Activated CD8-positive, alpha-beta memory T cell treated with anti-CD3 and anti-CD28 coated beads for 24 hours (primary cell): ENCODE data around the gene LAMB3.
A peak's percentile ranks its signal among the peaks of the same experiment; 100 is the strongest.

Source experiments
- DNase-seq: peaks from one replicate; pipeline ENCODE4 v3.0.0-alpha.2; 2020

Gene LAMB3

GRCh38 chr1:209630383-209631225, 21.6 kb downstream of the LAMB3 start:
- DNase-seq = no peak

- DNase-seq = no peak
Measured at GRCh38 chr1:209629621-209630382, 22.4 kb downstream of the LAMB3 start.

GRCh38 chr1:209628618-209629299, 23.5 kb downstream of the LAMB3 start:
- DNase-seq = no peak

- peak; percentile 94 for DNase-seq
Measured at GRCh38 chr1:209627732-209628196, 24.5 kb downstream of the LAMB3 start.

- DNase-seq = no peak
Measured at GRCh38 chr1:209627027-209627731, 25.0 kb downstream of the LAMB3 start.

- DNase-seq = no peak
Measured at GRCh38 chr1:209626346-209627026, 25.7 kb downstream of the LAMB3 start.

GRCh38 chr1:209625791-209626285, 26.4 kb downstream of the LAMB3 start:
- DNase-seq = no peak

GRCh38 chr1:209624558-209625549, 27.4 kb downstream of the LAMB3 start:
- no peak for DNase-seq

GRCh38 chr1:209622841-209623829, 29.1 kb downstream of the LAMB3 start:
- no peak for DNase-seq

- DNase-seq = no peak
Measured at GRCh38 chr1:209621741-209622655, 30.2 kb downstream of the LAMB3 start.

GRCh38 chr1:209621286-209621685, 30.9 kb downstream of the LAMB3 start:
- no peak for DNase-seq

GRCh38 chr1:209620487-209620884, 31.7 kb downstream of the LAMB3 start:
- no peak for DNase-seq

GRCh38 chr1:209619696-209620486, 32.3 kb downstream of the LAMB3 start:
- no peak for DNase-seq

GRCh38 chr1:209618756-209619420, 33.3 kb downstream of the LAMB3 start:
- no peak for DNase-seq

GRCh38 chr1:209618291-209618690, 33.9 kb downstream of the LAMB3 start:
- DNase-seq = no peak

GRCh38 chr1:209617755-209618154, 34.5 kb downstream of the LAMB3 start:
- no peak for DNase-seq
